SK-N-SH (cell line): ENCODE measurements around the gene ZNF628. TPM values are rescaled to one million over a fixed set of nuclear protein-coding genes. Genes with fewer than 3 reads are reported as not detected.

Experiments
- CTCF ChIA-PET: fragments of 300-600, 350-600 bp; formaldehyde crosslinking; extraction: SDS; loops from one replicate; lab custom pipeline; 2021; lab: Yijun Ruan, JAX
- POLR2A ChIA-PET: fragments of 350-600 bp; sonication (Branson Sonifier 250); formaldehyde crosslinking; extraction: SDS; loops from one replicate; lab custom pipeline; 2020; ENCODE audit warnings: antibody characterized with exemption, inconsistent platforms; lab: Yijun Ruan, JAX
- DNase-seq: peaks from one replicate; pipeline ENCODE4 v3.0.0; 2012
- H2AFZ ChIP-seq: fragments of 200-600 bp; sonication (generic); 2 replicates; pipeline ENCODE4 v1.8.1; 2016; ENCODE audit warnings: antibody characterized with exemption, mild to moderate bottlenecking, low read depth
- H3F3A ChIP-seq: fragments of 200-600 bp; sonication (generic); replicated peaks from 2 replicates; pipeline ENCODE3; 2016; ENCODE audit warnings: antibody characterized with exemption, mild to moderate bottlenecking; ENCODE audit not compliant: insufficient read depth
- H3K27ac ChIP-seq, 2 experiments: fragments of 200-500 bp in 1 of 2; fragments of 200-600 bp in 1 of 2; sonication (Bioruptor generic) in 1 of 2; sonication (generic), shearing (Covaris generic) in 1 of 2; 2 replicates each; pipeline versions ENCODE4 v1.5.1 to v1.6.1; 2014 to 2016; ENCODE audit warnings: low read depth in 2 of 2, inconsistent platforms in 1 of 2, low read length in 1 of 2, mild to moderate bottlenecking in 1 of 2, mixed read lengths in 1 of 2
- H3K27me3 ChIP-seq: fragments of 200-600 bp; sonication (generic), shearing (Covaris generic); 2 replicates; pipeline ENCODE4 v1.6.1; 2016; ENCODE audit warnings: mixed run types; ENCODE audit not compliant: insufficient read depth
- H3K36me3 ChIP-seq, 2 experiments: fragments of 200-500 bp in 1 of 2; fragments of 200-600 bp in 1 of 2; sonication (Bioruptor generic) in 1 of 2; sonication (generic) in 1 of 2; replicated peaks in 1 of 2; 2 replicates each; pipeline versions ENCODE3 to v1.5.1; 2014 to 2016; ENCODE audit warnings: low read length in 1 of 2, mild to moderate bottlenecking in 1 of 2; ENCODE audit not compliant: insufficient read depth in 2 of 2, control insufficient read depth in 1 of 2
- H3K4me1 ChIP-seq, 2 experiments: fragments of 200-500 bp in 1 of 2; fragments of 200-600 bp in 1 of 2; sonication (Bioruptor generic) in 1 of 2; sonication (generic), shearing (Covaris generic) in 1 of 2; 2 replicates each; pipeline versions ENCODE4 v1.5.1 to v1.6.1; 2014 to 2016; ENCODE audit warnings: low read depth in 1 of 2, low read length in 1 of 2, mixed run types in 1 of 2; ENCODE audit not compliant: insufficient read depth in 2 of 2, control insufficient read depth in 1 of 2
- H3K4me2 ChIP-seq: fragments of 200-600 bp; sonication (generic), shearing (Covaris generic); 2 replicates; pipeline ENCODE4 v1.6.1; 2017; ENCODE audit warnings: mixed run types
- H3K4me3 ChIP-seq, 2 experiments: fragments of 200-500 bp in 1 of 2; fragments of 200-600 bp in 1 of 2; sonication (Bioruptor generic) in 1 of 2; sonication (generic), shearing (Covaris generic) in 1 of 2; 2 replicates each; pipeline versions ENCODE4 v1.5.1 to v1.8.1; 2014 to 2016; ENCODE audit warnings: low read depth in 2 of 2, inconsistent platforms in 1 of 2, low read length in 1 of 2, mild to moderate bottlenecking in 1 of 2, mixed read lengths in 1 of 2, moderate library complexity in 1 of 2
- H3K79me2 ChIP-seq: fragments of 200-600 bp; sonication (generic); 2 replicates; pipeline ENCODE4 v1.8.1; 2017; ENCODE audit warnings: mild to moderate bottlenecking; ENCODE audit not compliant: insufficient read depth
- H3K9ac ChIP-seq: fragments of 200-600 bp; sonication (generic); 2 replicates; pipeline ENCODE4 v1.6.1; 2017; ENCODE audit warnings: mixed run types
- H3K9me2 ChIP-seq: fragments of 200-600 bp; sonication (generic); 2 replicates; pipeline ENCODE4 v1.6.1; 2017; ENCODE audit warnings: mixed run types
- H3K9me3 ChIP-seq: fragments of 200-600 bp; sonication (generic); 2 replicates; pipeline ENCODE4 v1.6.1; 2017; ENCODE audit warnings: mixed run types, mild to moderate bottlenecking, moderate library complexity
- H4K20me1 ChIP-seq: fragments of 200-600 bp; sonication (generic); 2 replicates; pipeline ENCODE4 v1.6.1; 2017; ENCODE audit warnings: mild to moderate bottlenecking, mixed run types; ENCODE audit not compliant: insufficient read depth
- CHD2 ChIP-seq: fragments of 150-350 bp; IDR thresholded peaks from 2 replicates; pipeline ENCODE4 v1.6.1; 2018; ENCODE audit warnings: low read length; ENCODE audit not compliant: partially characterized antibody
- ELF1 ChIP-seq: IDR thresholded peaks from 2 replicates; pipeline ENCODE4 v1.4.0; 2012
- GATA2 ChIP-seq: sonication (generic); formaldehyde crosslinking; IDR thresholded peaks from 2 replicates; pipeline ENCODE4 v1.5.0; 2020; ENCODE audit warnings: mild to moderate bottlenecking, missing genetic modification reagents
- RAD21 ChIP-seq: IDR thresholded peaks from 2 replicates; pipeline ENCODE4 v1.6.1; 2012; ENCODE audit warnings: mild to moderate bottlenecking, low read length
- RCOR1 ChIP-seq: fragments of 150-350 bp; IDR thresholded peaks from 2 replicates; pipeline ENCODE4 v1.6.1; 2017; ENCODE audit warnings: antibody characterized with exemption, low read length
- REST ChIP-seq: IDR thresholded peaks from 2 replicates; pipeline ENCODE4 v1.6.1; 2012; ENCODE audit warnings: mild to moderate bottlenecking, low read depth, low read length, moderate library complexity
- RFX5 ChIP-seq: IDR thresholded peaks from 2 replicates; pipeline ENCODE4 v1.6.1; 2012; ENCODE audit warnings: mild to moderate bottlenecking, improper control_type of control experiment, low read length
- RXRA ChIP-seq: IDR thresholded peaks from 2 replicates; pipeline ENCODE4 v1.4.0; 2012; ENCODE audit warnings: low read depth, mild to moderate bottlenecking, borderline replicate concordance
- USF2 ChIP-seq: fragments of 150-350 bp; IDR thresholded peaks from 2 replicates; pipeline ENCODE4 v1.6.1; 2017; ENCODE audit warnings: antibody characterized with exemption, low read length, low read depth, borderline replicate concordance
- ZBTB33 ChIP-seq: IDR thresholded peaks from 2 replicates; pipeline ENCODE4 v1.4.0; 2012; ENCODE audit warnings: low read depth, borderline replicate concordance
- WGBS: methylation state at CpG from one replicate; pipeline ENCODE4 v1.1.6; 2017; ENCODE audit warnings: low lambda C conversion rate; 5-methylcytosine and 5-hydroxymethylcytosine counted together
- polyA plus RNA-seq, 3 experiments: library from polyadenylated mRNA; depleted of rRNA; stranded (reverse); fragments of >200 nt; gene quantifications; 2 replicates each; pipeline ENCODE4 v1.2.3, GENCODE V29; 2012

The ZNF628 gene
- polyA plus RNA-seq, 1 of the 3 experiments (the other 2 are of a cell fraction): 1.6 TPM

GRCh38 chr19:55474269-55475265 is 1.9 kb upstream of the ZNF628 start:
- POLR2A ChIA-PET: no interaction called here
- H3K4me1 ChIP-seq: peaks cover 11 to 16% of the 10 kb centered on the region in 2 experiments; a peak in 2 of 4 replicates
- CTCF ChIA-PET: interaction anchor here (0.6 to 7.8 kb wide), 4 partner anchors 12 to 30 kb away, joined by 4 to 46 read pairs (median 4); no protein-coding TSS in a partner anchor
- no peaks in the 10 kb centered on the region for H3K36me3 ChIP-seq
- 87% methylated on average over 10 of the region's 19 CpGs for WGBS
- no peak overlapping the region for H3K9ac ChIP-seq
- no peak overlapping the region for H3K4me3 ChIP-seq
- TF ChIP-seq CHD2: no peak
- no peak for TF ChIP-seq RFX5
- TF ChIP-seq RAD21: no peak
- no peak for TF ChIP-seq ELF1
- TF ChIP-seq GATA2 (CRISPR knock-in tag): no peak
- no peak for TF ChIP-seq USF2
- no peak for TF ChIP-seq RXRA
- no peak for TF ChIP-seq ZBTB33
- TF ChIP-seq REST: no peak
- TF ChIP-seq RCOR1: no peak
- no peaks in the 10 kb centered on the region for H4K20me1 ChIP-seq
- no peaks in the 10 kb centered on the region for H3K9me3 ChIP-seq
- H3K79me2 ChIP-seq: peaks cover 23% of the 10 kb centered on the region; the same call in 1 of the 2 replicates
- H3K27me3 ChIP-seq: no peaks in the 10 kb centered on the region
- H3K27ac ChIP-seq: no peak overlapping the region
- no peak for DNase-seq
- no peaks in the 10 kb centered on the region for H3K9me2 ChIP-seq
- no peak overlapping the region for H2AFZ ChIP-seq
- peaks cover 11% of the 10 kb centered on the region for H3F3A ChIP-seq
- no peak overlapping the region for H3K4me2 ChIP-seq
